Measurements from ENCODE around the gene B9D2. TPM values are rescaled to one million over a fixed set of nuclear protein-coding genes. Genes with fewer than 3 reads are reported as not detected.

The B9D2 gene
- total RNA-seq, result 4.0 and 4.5 TPM in 2 replicates

DNA sequence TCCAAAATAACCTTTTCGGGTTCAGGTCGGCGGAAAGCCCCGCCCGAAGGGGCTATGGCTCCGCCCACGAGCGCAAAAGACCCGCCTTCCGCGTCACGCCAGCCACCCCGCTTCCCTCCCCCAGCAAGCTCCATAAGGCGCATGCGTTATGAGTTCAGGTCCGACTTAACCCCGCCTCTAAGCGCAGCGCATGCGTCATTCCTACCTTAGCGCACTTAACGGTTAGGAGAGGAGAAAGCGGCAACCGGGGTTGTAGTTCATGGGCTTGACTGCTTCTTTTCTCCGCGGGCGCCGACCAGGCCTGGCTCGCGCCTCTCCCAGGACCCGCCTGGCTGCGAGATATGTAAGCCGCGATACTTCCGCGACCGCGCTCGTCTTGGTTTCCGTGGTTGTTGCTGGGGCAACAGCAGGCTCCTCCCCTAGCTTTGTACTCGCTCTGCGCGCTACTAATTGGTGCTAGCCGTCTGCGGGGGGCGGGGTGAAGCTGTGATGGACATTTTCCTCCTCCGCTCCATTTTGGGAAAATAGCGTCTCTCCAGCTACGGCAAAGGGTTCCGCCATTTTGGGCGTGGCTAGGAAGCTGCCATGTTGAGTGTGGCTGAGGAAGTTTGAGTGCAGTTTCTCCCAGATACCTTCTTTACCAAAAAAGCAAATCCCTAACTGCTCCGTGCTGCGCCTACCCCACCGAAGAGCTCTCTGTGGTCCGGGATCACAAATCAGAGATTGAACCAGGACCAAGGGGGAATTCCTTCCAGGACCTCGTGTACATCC lies at the start of gene B9D2:
Gene B9D2 (minus strand): TSS at position 397 of the 771 bp plus-strand sequence. CDS start 630 bp downstream, outside the sequence.

DNA sequence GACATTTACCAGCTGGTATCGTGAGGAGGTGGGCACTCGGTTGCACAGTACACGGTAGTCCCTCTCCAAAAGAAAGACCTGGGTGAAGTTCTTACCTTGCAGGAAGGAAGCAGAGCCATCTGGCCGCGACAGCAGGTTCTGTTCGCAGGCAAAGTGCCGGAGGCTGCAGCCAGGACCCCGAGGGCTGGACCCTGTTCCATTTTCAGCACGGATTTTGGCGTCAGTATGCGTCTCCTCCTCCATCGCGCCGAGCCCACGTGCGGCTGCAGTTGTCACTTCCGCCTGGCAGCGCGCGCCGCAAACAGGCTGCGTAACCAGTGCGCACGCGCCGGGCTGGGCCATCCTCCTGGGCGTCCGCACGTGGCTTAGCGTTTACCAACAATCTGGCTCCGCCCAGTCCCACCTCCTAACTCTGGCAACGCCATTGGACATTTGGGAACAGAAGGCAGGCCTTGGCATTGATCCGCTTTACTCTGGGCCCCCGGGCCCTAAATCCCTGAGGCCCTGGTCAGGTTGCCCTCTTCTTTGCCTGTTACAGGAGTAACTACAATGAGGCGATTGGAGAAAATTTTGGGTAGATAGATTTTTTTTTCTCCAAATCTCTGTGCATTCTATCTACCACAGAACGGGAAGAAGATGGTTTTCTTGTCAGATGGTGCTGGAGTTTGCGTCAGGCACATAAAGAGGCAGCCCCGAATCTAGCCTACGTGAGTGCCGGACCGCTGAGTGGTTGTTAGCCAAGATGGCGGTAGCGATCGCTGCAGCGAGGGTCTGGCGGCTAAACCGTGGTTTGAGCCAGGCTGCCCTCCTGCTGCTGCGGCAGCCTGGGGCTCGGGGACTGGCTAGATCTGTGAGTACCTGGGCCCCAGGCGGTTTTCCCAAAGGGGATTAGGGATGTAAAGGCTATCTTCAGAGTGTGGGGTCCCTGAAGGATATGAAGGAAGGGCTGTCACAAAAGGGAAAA lies 33.4 kb upstream of the B9D2 start, which contains the start of the genes BCKDHA and EXOSC5:
Gene BCKDHA (plus strand): TSS at position 733 of the 964 bp plus-strand sequence. CDS start 10 bp downstream, at position 743.
Gene EXOSC5 (minus strand): TSS at position 274 of the 964 bp plus-strand sequence. CDS start 31 bp downstream, at position 243.

DNA sequence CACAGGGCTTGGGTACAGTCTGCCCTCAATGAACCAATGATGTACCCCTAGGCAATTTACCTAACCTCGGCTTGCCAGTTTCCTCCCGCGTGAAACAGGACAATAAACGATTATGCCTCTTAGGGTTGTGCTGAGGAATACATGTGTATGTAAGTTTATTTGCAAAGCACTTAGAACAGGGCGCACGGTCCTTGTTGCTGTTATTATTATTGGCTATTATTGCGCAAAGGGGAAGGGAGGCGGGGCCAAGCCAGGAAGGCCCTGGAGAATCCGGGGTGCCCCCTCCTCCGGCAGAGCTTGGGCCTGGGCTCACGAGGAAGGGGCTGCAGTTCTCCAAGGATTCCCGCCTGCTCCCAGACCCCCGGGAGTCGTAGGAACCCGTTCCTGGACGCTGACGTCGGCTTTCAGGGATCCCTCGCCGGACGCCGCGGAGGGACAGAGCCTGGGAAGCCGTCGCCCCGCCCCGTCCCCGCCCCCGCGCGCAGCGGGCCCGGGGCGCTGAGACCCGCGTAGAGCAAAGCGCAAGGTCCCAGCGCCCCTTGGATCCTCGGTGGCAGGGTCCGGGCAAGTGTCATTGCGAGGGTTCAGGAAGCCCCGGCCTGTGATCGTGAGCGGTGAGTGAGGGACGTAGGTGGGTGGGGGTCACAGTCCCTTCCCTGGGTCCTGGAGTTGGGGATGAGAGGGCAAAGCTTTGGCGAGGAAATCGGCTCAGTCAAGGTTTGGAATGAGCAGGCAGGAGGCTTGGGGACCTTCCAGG lies 12.5 kb upstream of the B9D2 start, which contains the start of gene TMEM91:
Gene TMEM91 (plus strand): TSS at position 293 of the 757 bp plus-strand sequence. CDS start 1,777 bp downstream, outside the sequence.

GRCh38 chr19:41353466-41354342 lies 10.2 kb downstream of the B9D2 start, which contains the start of gene TGFB1:
Gene TGFB1 (minus strand): TSS chr19:41353922. CDS start chr19:41353044, 878 bp downstream.

DNA sequence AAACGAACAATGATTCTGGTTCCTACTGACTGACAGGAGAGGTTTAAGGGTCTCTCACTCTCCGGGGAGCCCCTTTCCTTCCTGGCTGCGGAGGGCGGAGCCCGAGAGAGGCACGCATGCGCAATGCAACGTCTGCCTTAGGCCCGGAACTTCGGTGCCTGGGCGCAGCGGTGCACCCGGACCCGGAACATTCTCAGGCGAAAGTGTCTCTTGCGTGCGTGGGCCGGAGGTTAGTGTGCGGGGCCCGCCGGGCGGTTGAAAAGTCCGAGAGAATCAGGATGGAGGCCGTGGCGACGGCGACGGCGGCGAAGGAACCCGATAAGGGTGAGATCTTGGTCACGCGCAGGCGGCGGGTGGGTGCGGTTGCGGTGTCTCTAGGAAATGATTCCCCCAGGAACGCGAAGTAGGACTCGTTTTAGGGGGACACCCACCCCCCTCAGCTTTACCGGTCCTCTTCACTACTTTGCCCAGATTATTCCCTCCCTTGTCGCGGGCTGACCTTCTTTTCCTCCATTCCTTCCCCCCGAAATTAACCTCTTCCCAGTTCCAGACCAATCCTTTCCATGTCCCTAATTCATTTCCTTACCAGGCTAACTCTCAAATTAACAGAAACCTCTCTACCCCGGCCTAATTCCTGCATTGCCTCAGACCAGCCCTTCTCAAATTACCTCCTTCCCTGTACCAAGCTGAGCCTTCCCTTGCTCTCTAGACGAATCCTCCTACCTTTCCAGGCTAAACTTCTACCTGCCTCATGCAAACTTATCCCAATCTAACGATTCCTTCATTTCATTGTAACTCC lies 53.7 kb downstream of the B9D2 start, which contains the start of gene CCDC97:
Gene CCDC97 (plus strand): TSS at position 140 of the 799 bp plus-strand sequence. CDS start 139 bp downstream, at position 279.

Other genes with a start within 250 kb of the B9D2 start
- gene CYP2F1, start 249.7 kb downstream of the B9D2 start, total RNA-seq, result not detected in 2 replicates
- 0.13 and 0.46 TPM in 2 replicates for gene CYP2S1, start 170.9 kb downstream of the B9D2 start, total RNA-seq
- 378 and 448 TPM in 2 replicates for gene AXL, start 144.9 kb downstream of the B9D2 start, total RNA-seq
- gene HNRNPUL1, start 99.8 kb downstream of the B9D2 start, total RNA-seq, result 90.1 and 90.8 TPM in 2 replicates
- gene CCDC97, start 54.0 kb downstream of the B9D2 start, total RNA-seq, result 8.5 and 10.9 TPM in 2 replicates
- gene TGFB1, start 10.2 kb downstream of the B9D2 start, total RNA-seq, result 44.2 and 105 TPM in 2 replicates
- gene TMEM91, start 12.4 kb upstream of the B9D2 start, total RNA-seq, result 3.6 and 6.5 TPM in 2 replicates
- 10.1 and 14.4 TPM in 2 replicates for gene EXOSC5, start 33.2 kb upstream of the B9D2 start, total RNA-seq
- gene BCKDHA, start 33.7 kb upstream of the B9D2 start, total RNA-seq, result 52.6 and 61.1 TPM in 2 replicates
- gene B3GNT8, start 63.2 kb upstream of the B9D2 start, total RNA-seq, result 2.2 and 2.3 TPM in 2 replicates
- 28.6 and 33.4 TPM in 2 replicates for gene DMAC2, start 75.8 kb upstream of the B9D2 start, total RNA-seq
- not detected in 2 replicates for gene ERICH4, start 79.0 kb upstream of the B9D2 start, total RNA-seq
- not detected in 2 replicates for gene CEACAM21, start 212.0 kb upstream of the B9D2 start, total RNA-seq

Measured in smooth muscle cell of the pulmonary artery (primary cell).